Activated T-cell treated with anti-CD3 and anti-CD28 coated beads, Interleukin-2, amount 50 U/mL, for 48 hours (primary cell): ENCODE results near the gene TIMM29.
A peak's percentile ranks its signal among the peaks of the same experiment; 100 is the strongest.
"Not testable (repeated sequence)": the region's sequence is repeated elsewhere in the genome, so short reads cannot be mapped to it uniquely, and the experiment has no call there.

Source experiments
- DNase-seq, 2 experiments: peaks; one replicate each; pipeline ENCODE4 v3.0.0-alpha.2; 2020

TIMM29 gene

GRCh38 chr19:10913716-10914340 lies 14.8 kb upstream of the TIMM29 start:
- DNase-seq: no peak

DNA sequence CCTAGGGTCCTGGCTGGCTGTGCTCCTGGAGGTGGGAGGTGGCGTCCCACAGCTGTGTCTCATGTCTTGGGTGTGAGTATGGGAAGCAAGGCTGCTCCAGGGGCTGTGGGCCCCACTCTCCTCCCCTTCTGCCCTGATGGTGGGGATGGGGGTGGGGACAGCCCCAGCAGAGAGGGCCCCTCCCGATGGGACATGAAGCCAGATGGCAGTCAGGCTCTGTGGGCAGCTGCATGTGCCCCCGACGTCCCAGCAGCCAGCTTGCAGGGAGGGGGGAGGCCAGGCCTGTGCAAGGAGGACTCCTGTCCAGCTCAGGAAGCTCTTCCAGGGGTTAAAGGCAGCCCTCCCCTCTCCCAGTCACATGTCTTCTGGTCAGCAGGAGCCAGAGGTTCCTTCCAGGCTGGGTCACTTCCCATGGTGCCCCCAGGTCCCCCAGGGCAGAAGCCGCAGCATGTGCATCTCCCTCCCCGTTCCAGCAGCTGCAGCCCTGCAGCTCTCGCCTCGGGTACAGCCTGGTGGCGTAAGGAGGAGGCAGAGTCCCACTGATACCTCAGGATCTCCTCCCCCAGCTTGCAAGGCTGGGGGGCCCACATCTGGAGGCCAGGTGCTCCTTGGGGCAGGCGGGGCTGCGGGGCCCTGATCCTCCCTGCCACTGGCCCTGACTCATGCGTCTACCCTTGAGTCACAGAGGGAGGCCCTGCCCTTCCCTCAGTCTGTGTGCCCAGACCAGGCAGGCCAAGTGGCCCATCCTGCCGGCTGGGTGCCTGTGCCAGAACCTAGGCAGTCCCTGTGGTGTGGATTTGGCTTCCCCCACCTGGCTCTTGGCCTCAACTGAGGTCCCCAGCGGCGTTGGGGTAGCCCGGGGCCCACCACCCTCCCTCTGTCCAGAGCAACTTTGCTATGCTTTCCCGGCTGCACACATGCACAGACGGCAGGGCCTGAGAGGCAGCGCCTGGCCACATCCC lies 13.2 kb upstream of the TIMM29 start:
- DNase-seq: no peak

DNA sequence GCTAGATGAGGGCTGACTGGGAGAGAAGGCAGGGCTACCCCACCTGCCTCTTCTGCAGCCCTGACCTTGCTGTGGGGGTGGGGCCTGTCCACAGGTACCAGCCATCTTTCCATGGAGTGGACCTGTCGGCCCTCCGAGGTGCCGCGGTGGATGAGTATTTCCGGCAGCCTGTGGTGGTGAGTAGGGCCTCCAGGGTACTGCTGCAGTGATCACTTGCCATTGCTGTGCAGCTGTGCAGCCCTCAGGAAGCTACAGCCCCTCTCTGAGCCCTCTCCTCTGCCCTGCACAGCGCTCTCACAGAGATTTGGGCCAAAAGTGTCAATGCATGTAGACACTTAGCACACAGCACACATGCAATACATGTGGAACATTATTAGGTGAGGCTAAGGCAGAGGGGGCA lies 12.0 kb upstream of the TIMM29 start:
- no peak for DNase-seq

DNA sequence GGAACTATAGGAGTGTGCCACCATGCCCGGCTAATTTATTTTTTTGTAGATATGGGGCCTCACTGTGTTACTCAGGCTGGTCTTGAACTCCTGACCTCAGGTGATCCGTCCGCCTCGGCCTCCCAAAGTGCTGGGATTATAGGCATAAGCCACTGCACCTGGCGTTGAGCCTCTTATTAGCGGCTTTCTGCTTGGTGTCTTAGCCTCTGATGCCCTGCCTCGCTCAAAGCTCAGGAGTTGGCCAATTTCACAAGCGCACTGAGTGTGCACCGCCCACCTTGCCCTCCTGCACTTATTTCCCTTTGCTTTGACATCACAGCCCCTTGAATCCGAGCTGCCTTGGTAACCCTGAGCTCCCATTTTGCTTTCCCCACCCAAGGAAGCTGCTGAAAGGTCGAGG lies 10.3 kb upstream of the TIMM29 start:
- DNase-seq: no peak

DNA sequence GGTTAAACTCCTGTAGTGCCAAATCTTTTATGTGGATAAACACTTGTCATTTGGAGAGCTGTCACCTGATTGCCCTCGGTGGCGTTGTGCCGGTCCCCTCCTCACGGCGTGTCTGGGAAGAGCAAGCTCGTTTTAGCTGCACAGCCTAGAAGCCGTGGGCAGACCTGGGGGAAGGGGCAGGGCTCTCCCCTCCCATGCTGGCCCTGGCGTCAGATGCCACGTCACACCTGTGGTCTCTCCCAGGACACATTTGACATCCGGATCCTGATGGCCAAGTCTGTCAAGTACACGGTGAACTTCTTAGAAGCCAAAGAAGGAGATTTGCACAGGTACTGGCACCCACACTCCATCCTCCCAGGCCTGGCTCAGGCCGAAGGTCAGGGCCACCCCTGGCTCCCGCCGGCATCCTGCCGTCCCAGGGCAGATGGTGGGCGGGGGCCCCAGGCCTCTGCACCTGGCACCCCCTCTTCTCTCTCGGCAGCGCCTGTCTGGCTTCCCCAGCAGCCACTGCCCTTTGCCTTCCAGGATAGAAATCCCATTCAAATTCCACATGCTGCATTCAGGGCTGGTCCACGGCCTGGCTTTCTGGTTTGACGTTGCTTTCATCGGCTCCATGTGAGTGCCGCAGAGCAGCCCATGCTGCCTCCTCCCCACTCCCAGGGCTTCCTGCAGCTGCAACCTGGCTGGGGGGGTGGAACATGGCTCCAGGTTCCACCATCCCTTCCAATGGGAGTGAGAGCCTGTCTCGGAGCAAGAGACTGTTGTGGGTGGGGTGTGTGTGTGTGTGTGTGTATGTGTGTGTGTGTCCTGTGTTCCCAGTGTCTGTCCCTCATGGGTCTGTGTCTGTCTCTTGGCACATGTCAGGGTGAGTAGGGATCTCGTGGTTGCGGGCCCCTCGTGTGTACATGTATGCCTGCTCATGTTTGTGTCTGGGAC lies 9.0 kb upstream of the TIMM29 start:
- no peak for DNase-seq

DNA sequence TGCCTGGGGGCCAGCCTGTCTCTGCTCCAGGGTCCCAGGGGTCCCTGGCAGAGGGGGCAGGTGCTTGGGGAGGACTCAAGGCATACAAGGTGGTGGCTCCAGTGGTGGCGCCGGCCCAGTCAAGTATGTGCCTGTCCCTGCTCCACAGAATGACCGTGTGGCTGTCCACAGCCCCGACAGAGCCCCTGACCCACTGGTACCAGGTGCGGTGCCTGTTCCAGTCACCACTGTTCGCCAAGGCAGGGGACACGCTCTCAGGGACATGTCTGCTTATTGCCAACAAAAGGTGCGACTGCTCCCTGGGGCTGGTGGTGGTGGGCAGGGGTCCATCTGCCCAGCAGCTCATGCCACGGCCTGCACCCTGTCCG lies 8.3 kb upstream of the TIMM29 start:
- DNase-seq: no peak

GRCh38 chr19:10920781-10921180 lies 7.8 kb upstream of the TIMM29 start:
- no peak for DNase-seq

- DNase-seq: no peak
These were observed 7.3 kb upstream of the TIMM29 start for GRCh38 chr19:10921199-10921909.

- no peak for DNase-seq
These were observed 6.5 kb upstream of the TIMM29 start for GRCh38 chr19:10921910-10922637.

DNA sequence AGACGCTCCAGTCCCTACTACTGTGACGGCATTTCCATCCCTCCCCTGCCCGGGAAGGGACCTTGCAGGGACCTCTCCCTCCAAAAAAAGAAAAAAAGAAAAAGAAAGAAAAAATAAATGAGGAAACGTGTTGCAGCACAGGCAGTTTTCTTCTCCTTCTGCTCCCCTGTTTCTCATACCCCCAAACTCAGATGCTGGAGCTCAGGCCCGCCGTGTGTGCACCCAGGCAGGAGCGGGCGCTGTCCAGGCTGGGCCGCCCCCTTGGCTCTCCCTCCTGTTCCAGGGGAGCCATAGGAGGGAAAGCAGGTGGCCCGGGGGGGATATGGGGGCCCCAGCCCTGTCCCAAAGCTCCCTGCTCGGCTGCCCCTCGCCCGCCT lies 6.0 kb upstream of the TIMM29 start:
- no peak for DNase-seq

DNA sequence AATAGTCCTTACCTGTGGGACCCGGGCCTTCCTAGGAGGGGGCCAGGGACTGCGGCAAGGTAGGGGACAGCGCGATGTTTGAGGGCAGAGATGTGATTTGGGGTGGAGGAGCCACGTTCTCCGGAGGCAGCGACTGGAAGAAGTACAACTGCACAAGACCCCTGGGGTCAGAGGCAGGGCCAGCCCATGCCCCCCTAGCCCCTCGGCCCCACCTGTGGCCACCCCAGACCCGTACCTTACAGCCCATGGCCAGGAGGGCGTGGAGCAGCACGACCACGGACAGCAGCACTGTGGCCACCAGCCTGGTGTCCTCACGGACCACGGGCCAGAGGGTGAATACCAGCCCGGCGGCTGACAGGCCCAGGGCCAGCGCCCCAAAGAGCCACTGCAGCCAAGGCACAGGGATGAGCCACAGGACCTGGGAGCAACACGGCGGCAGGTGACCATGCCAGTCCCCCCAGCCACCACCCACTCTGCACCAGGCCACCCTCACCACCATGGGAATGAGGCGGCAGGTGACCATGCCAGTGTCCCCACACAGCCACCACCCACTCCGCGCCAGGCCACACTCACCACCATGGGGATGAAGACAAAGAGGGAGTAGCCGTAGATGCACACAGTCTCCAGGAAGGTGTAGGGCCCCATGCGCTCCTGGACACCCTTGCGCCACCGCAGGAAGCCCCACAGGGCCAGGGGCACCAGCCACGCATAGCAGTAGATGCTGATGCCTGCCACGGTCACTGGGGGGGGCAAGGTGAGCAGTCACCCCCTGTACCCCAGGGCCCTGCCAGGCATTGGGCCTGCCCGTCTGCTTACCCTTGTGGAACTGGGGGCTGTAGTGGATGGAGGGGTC lies 5.1 kb upstream of the TIMM29 start:
- DNase-seq: no peak

- no peak for DNase-seq
These were observed 4.0 kb upstream of the TIMM29 start for GRCh38 chr19:10924597-10924996.

DNA sequence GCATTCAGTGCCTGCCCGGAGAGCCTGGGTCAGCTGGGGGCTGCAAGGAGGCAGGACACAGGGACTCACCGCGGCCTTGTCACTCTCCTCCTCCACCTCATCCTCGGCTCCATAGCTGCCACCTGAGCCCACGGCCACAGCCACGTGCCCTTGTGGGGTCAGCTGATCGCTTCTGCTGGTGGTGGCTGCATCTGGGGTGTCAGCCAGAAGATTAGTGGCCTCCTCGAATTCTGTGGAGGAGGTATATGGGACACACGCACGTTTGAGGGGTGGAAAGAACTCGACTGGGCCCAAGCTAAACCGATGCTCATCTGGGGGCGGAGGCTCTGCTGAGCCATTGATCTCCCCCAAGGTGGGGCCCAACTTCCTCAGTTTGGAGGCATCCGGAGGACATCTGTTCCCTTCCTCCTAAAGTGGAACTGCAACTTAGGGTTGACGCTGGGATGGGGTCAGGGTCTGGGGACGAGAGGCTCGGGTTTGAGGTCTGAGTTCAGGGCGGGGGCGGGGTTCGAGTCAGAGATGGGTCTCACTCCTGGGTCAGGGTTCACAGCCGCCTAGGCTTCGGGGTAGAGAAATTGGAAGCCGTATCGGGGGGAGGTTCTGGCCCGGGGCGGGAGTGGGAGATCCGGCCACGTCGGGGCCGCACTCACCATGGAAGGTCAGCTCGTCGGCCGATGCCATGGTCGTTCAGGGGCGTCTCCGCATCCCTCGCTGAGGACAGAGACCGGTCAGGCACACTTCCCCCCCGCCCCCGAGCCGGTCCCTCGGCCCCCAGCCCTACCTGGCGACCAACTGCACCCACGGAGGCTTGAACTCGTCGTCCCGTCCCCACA lies 665 bp upstream of the TIMM29 start:
- DNase-seq: no peak

GRCh38 chr19:10929402-10929794 lies 787 bp downstream of the TIMM29 start:
- no peak for DNase-seq

DNA sequence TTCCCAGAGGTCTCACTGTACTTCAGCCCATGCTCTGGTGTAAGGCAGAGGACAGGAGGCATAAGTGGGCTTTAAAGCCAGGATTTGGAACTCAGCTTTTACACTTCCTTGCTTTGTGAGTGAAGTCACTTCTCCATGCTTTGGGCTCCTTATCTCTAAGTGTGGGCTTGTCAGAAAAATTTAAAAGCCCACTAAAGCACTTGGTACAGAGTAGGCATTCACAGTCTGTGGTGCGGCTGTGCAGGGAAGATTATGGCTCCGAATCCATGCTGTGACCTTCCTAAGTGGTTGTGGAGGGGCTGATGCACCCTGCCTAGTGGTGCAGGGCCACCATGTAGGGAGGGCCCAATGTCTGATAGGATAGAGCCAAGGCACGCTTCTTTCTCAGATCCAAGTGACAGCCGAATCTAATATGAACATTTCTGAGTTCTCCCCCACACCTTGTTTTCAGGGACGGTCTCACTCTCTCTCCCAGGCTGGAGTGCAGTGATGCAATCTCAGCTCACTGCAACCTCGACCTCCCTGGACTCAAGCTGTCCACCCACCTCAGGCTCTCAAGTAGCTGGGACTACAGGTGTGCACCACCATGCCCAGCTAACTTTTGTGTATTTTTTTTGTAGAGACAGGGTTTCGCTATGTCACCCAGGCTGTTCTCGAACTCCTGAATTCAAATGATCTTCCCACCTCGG lies 6.9 kb downstream of the TIMM29 start:
- no peak for DNase-seq

- peak; percentile 37 to 49 for DNase-seq
These were observed 8.1 kb downstream of the TIMM29 start for GRCh38 chr19:10936661-10937084.

DNA sequence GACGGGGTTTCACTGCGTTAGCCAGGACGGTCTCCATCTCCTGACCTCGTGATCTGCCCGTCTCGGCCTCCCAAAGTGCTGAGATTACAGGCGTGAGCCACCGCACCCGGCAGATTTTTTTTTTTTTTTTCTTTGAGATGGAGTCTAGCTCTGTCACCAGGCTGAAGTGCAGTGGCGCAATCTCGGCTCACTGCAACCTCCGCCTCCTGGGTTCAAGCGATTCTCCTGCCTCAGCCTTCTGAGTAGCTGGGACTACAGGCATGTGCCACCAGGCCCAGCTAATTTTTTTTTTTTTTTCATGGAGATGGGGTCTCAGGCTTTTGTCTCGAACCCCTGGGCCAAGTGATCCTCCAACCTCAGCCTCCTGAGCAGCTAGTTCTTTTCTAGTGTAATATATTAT lies 13.0 kb downstream of the TIMM29 start:
- DNase-seq: not testable (repeated sequence)

DNA sequence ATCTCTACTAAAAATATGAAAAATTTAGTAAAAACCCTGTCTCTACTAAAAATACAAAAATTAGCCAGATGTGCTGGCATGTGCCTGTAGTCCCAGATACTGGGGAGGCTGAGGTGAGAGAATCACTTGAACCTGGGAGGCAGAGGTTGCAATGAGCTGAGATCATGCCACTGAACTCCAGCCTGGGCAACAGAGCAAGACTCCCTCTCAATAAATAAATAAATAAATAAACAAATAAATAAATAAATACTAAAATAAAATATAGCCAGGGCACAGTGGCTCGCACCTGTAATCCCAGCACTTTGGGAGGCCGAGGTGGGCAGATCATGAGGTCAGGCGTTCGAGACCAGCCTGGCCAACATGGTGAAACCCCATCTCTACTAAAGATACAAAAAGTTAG lies 14.8 kb downstream of the TIMM29 start:
- not testable (repeated sequence) for DNase-seq

DNA sequence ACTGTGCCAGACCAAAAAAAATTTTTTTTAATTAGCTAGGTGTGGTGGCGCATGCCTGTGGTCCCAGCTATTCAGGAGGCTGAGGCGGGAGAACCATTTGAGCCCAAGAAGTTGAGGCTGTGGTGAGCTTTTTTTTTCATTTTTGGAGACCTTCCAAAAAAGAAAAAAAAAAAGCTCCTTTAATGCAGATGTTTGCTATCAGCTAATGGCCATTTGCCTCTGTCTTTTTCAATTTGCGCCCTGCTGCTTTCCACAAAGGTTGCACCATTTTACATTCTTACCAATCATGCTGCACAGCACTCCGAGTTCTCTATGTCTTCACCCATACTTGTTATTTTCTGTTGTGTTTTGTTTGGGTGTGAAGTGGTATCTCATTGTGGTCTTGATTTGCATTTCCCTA lies 16.7 kb downstream of the TIMM29 start:
- no peak for DNase-seq
